ENCODE data around the gene ZNF134. TPM values are rescaled to one million over a fixed set of nuclear protein-coding genes. Genes with fewer than 3 reads are reported as not detected.

ZNF134 gene
- total RNA-seq, 1 donor: 18.5 TPM

- no peak overlapping the region for H2AFZ ChIP-seq (ENCODE audit: low read length)
- no peaks in the 10 kb centered on the region for H4K20me1 ChIP-seq (ENCODE audit: insufficient read depth, low read length)
- H3K4me3 ChIP-seq (ENCODE audit: insufficient read depth, low read length): no peak overlapping the region
- H3K79me2 ChIP-seq (ENCODE audit: insufficient read depth, low read length): no peaks in the 10 kb centered on the region
- no peak overlapping the region for H3K4me2 ChIP-seq (ENCODE audit: insufficient read depth, low read length)
- no peak for DNase-seq (ENCODE audit: insufficient read length, low spot score, missing footprints)
- no peaks in the 10 kb centered on the region for H3K36me3 ChIP-seq (ENCODE audit: insufficient read depth, low read length)
- no peak for TF ChIP-seq CTCF (IDR thresholded peaks at IDR 0.05; ENCODE audit: extremely low read depth, low read depth, low read length)
- no peaks in the 10 kb centered on the region for H3K9me3 ChIP-seq (ENCODE audit: low read depth, low read length)
- H3K4me1 ChIP-seq (ENCODE audit: insufficient read depth, low read length): no peaks in the 10 kb centered on the region
- no peak overlapping the region for H3K27ac ChIP-seq (ENCODE audit: low read depth, low read length)
- H3K27me3 ChIP-seq (ENCODE audit: insufficient read depth, low read length): no peaks in the 10 kb centered on the region
Observed at GRCh38 chr19:57651654-57651996, 37.6 kb downstream of the ZNF134 start.

GRCh38 chr19:57653689-57654088 is 39.6 kb downstream of the ZNF134 start:
- TF ChIP-seq CTCF (IDR thresholded peaks at IDR 0.05; ENCODE audit: extremely low read depth, low read depth, low read length): no peak
- no peaks in the 10 kb centered on the region for H3K27me3 ChIP-seq (ENCODE audit: insufficient read depth, low read length)
- DNase-seq (ENCODE audit: insufficient read length, low spot score, missing footprints): no peak

GRCh38 chr19:57655443-57655842 is 41.4 kb downstream of the ZNF134 start:
- DNase-seq (ENCODE audit: insufficient read length, low spot score, missing footprints): no peak
- H4K20me1 ChIP-seq (ENCODE audit: insufficient read depth, low read length): no peaks in the 10 kb centered on the region
- H3K4me1 ChIP-seq (ENCODE audit: insufficient read depth, low read length): no peaks in the 10 kb centered on the region
- H3K79me2 ChIP-seq (ENCODE audit: insufficient read depth, low read length): no peaks in the 10 kb centered on the region
- H2AFZ ChIP-seq (ENCODE audit: low read length): no peak overlapping the region
- no peaks in the 10 kb centered on the region for H3K27me3 ChIP-seq (ENCODE audit: insufficient read depth, low read length)
- H3K4me2 ChIP-seq (ENCODE audit: insufficient read depth, low read length): no peak overlapping the region
- no peak overlapping the region for H3K27ac ChIP-seq (ENCODE audit: low read depth, low read length)
- no peak overlapping the region for H3K4me3 ChIP-seq (ENCODE audit: insufficient read depth, low read length)
- H3K9me3 ChIP-seq (ENCODE audit: low read depth, low read length): no peaks in the 10 kb centered on the region
- H3K36me3 ChIP-seq (ENCODE audit: insufficient read depth, low read length): no peaks in the 10 kb centered on the region
- no peak for TF ChIP-seq CTCF (IDR thresholded peaks at IDR 0.05; ENCODE audit: extremely low read depth, low read depth, low read length)

More at GRCh38 chr19:57653689-57654088, 39.6 kb downstream of the ZNF134 start:
- Histone ChIP-seq H2AFZ (ENCODE audit: low read length) (no peak overlapping the region), H3K79me2 (ENCODE audit: insufficient read depth, low read length) (no peaks in the 10 kb centered on the region), H3K27ac (ENCODE audit: low read depth, low read length) (no peak overlapping the region), H3K9me3 (ENCODE audit: low read depth, low read length) (no peaks in the 10 kb centered on the region), H3K4me2 (ENCODE audit: insufficient read depth, low read length) (no peak overlapping the region), H3K36me3 (ENCODE audit: insufficient read depth, low read length) (no peaks in the 10 kb centered on the region), H4K20me1 (ENCODE audit: insufficient read depth, low read length) (no peaks in the 10 kb centered on the region), H3K4me1 (ENCODE audit: insufficient read depth, low read length) (no peaks in the 10 kb centered on the region), H3K4me3 (ENCODE audit: insufficient read depth, low read length) (no peak overlapping the region)

- Histone ChIP-seq H3K4me1 (ENCODE audit: insufficient read depth, low read length) (no peaks in the 10 kb centered on the region), H3K27ac (ENCODE audit: low read depth, low read length) (no peak overlapping the region), H3K79me2 (ENCODE audit: insufficient read depth, low read length) (no peaks in the 10 kb centered on the region), H2AFZ (ENCODE audit: low read length) (no peak overlapping the region), H3K9me3 (ENCODE audit: low read depth, low read length) (no peaks in the 10 kb centered on the region), H3K36me3 (ENCODE audit: insufficient read depth, low read length) (no peaks in the 10 kb centered on the region), H3K27me3 (ENCODE audit: insufficient read depth, low read length) (no peaks in the 10 kb centered on the region), H3K4me3 (ENCODE audit: insufficient read depth, low read length) (no peak overlapping the region), H3K4me2 (ENCODE audit: insufficient read depth, low read length) (no peak overlapping the region), H4K20me1 (ENCODE audit: insufficient read depth, low read length) (no peaks in the 10 kb centered on the region)
- TF ChIP-seq CTCF (IDR thresholded peaks at IDR 0.05; ENCODE audit: extremely low read depth, low read depth, low read length): no peak
- no peak for DNase-seq (ENCODE audit: insufficient read length, low spot score, missing footprints)
Observed at GRCh38 chr19:57656346-57656745, 42.3 kb downstream of the ZNF134 start.
